A549 (cell line): ENCODE data around the gene PSD.

Experiments
- FOXS1 ChIP-seq: fragments of 250-450 bp; sonication (Bioruptor Pico); IDR thresholded peaks from 2 replicates; pipeline ENCODE4 v1.5.0; 2020; ENCODE audit warnings: mild to moderate bottlenecking, moderate library complexity
- JUN ChIP-seq, 2 experiments: fragments of >200 bp; sonication (Bioruptor Twin); formaldehyde crosslinking; IDR thresholded peaks; 2 replicates in 1 of 2; 3 replicates in 1 of 2; pipeline ENCODE4 v1.6.1; 2016 to 2017
- POLR2A ChIP-seq: IDR thresholded peaks from 2 replicates; pipeline ENCODE4 v1.6.1; 2012; ENCODE audit warnings: mild to moderate bottlenecking, low read length

DNA sequence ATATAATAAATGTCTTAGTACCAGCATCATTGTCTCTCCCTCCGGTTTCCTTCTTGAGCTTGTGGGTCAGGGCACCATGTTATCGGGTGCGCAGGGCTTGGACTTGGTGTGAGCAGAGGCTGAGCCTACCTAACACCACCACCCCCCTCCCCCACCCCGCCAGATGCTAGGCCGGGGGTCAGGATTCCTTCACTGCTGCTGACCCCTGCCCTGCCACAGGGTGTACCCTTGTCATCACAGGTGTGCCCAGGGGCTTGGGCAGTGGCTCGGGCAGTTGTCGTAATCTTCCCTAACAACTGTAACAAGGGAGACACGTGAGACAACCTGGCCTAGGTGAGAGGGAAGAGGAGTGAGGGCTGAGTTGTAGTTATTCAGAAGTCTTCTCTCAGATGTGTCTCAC, 35.7 kb downstream of the PSD start:
- TF ChIP-seq JUN (IDR thresholded peaks at IDR 0.05) (no peak), POLR2A (no peak), FOXS1 (CRISPR knock-in tag) (no peak)
